Gastrocnemius medialis (tissue), 4 donors: ENCODE measurements around the gene SGCD. TPM values are rescaled to one million over a fixed set of nuclear protein-coding genes. Genes with fewer than 3 reads are reported as not detected.
A peak's percentile ranks its signal among the peaks of the same experiment; 100 is the strongest.

Experiments used
- ATAC-seq, 2 donors: fragments of 150-250 bp; one replicate each; pipeline ENCODE4 v1.9.1; 2016
- DNase-seq, 2 donors: peaks; one replicate each; pipeline ENCODE4 v3.0.0-alpha.2; 2019
- H3K27ac ChIP-seq, 4 donors: fragments of 200-600 bp; sonication (generic); 1 replicate in 1 of 4; 2 replicates in 3 of 4; pipeline ENCODE4 v1.5.1; 2016 to 2018; ENCODE audit warnings: mild to moderate bottlenecking in 2 of 4, moderate library complexity in 1 of 4
- H3K27me3 ChIP-seq, 3 donors: fragments of 200-600 bp; sonication (generic) in 2 of 3; 1 replicate in 1 of 3; 2 replicates in 2 of 3; pipeline versions ENCODE4 v1.5.1 to v1.6.0; 2016 to 2019; ENCODE audit warnings: mild to moderate bottlenecking in 1 of 3, moderate library complexity in 1 of 3
- H3K36me3 ChIP-seq, 2 donors: fragments of 200-600 bp; sonication (generic) in 1 of 2; one replicate each; pipeline ENCODE4 v1.5.1; 2017 to 2018
- H3K4me1 ChIP-seq, 2 donors: fragments of 200-600 bp; sonication (generic) in 1 of 2; one replicate each; pipeline ENCODE4 v1.5.1; 2016 to 2017; ENCODE audit warnings: mild to moderate bottlenecking in 2 of 2
- H3K4me3 ChIP-seq, 4 donors: fragments of 200-600 bp; sonication (generic) in 3 of 4; 1 replicate in 1 of 4; 2 replicates in 3 of 4; pipeline ENCODE4 v1.5.1; 2016 to 2019; ENCODE audit warnings: mild to moderate bottlenecking in 2 of 4
- H3K9me3 ChIP-seq, 3 donors: fragments of 200-600 bp; sonication (generic) in 2 of 3; 1 replicate in 1 of 3; 2 replicates in 2 of 3; pipeline ENCODE4 v1.5.1; 2016 to 2019
- CTCF ChIP-seq, 5 experiments: fragments of 450-650 bp in 3 of 5; fragments of 200-600 bp in 2 of 5; sonication (generic) in 2 of 5; IDR thresholded peaks in 4 of 5; conservative IDR thresholded peaks in 1 of 5; 1 replicate in 4 of 5; 2 replicates in 1 of 5; pipeline ENCODE4 v1.5.1; 2016 to 2019; ENCODE audit warnings: antibody characterized with exemption in 5 of 5, mild to moderate bottlenecking in 3 of 5, moderate library complexity in 3 of 5
- POLR2A ChIP-seq, 2 donors: fragments of 450-650 bp; IDR thresholded peaks; one replicate each; pipeline ENCODE4 v1.6.1; 2017; ENCODE audit warnings: antibody characterized with exemption in 2 of 2, mild to moderate bottlenecking in 2 of 2, moderate library complexity in 2 of 2
- in situ Hi-C, 4 donors: fragments of 200-750 bp; cut with MboI; loops; one replicate each; pipeline versions ENCODE4 v1.15.0 to v1.8.0; 2017; ENCODE audit warnings: low sequenced_read_pairs in 4 of 4
- intact Hi-C: fragments of 100-400 bp; cut with DNase I; formaldehyde crosslinking; loops from one replicate; pipeline ENCODE4 v1.15.1; 2023; ENCODE audit warnings: low total_unique reads
- total RNA-seq, 4 donors: library from RNA; depleted of rRNA; stranded (reverse); fragments of >200 nt; gene quantifications; one replicate each; pipeline versions ENCODE4 v1.1.0 to v1.2.3, GENCODE V29; 2016

The SGCD gene
- total RNA-seq, 4 donors from 2014 or later = 8.2 to 53.5 (median 35.8) TPM

- no peak for TF ChIP-seq CTCF (IDR thresholded peaks at IDR 0.05 in 4 of 5, conservative IDR thresholded peaks at IDR 0.05 in 1 of 5)
- no peak for TF ChIP-seq POLR2A (IDR thresholded peaks at IDR 0.05)
- Histone ChIP-seq H3K36me3 (no peaks in the 10 kb centered on the region), H3K4me1 (peaks cover 25 to 33% of the 10 kb centered on the region in 2 donors), H3K27me3 (no peaks in the 10 kb centered on the region), H3K9me3 (no peaks in the 10 kb centered on the region), H3K4me3 (no peak overlapping the region), H3K27ac (peak overlapping the region in 2 of 4 donors; percentile 59 to 78)
- in situ Hi-C loops = no loop called here
- intact Hi-C loops = loop anchor here (5.0 kb wide), 1 partner anchor 114 kb away; no protein-coding TSS in a partner anchor
- ATAC-seq (peak in 1 of 2 donors; percentile 18), DNase-seq (no peak)
These were observed 155.9 kb downstream of the SGCD start for GRCh38 chr5:156482818-156483217.

DNA sequence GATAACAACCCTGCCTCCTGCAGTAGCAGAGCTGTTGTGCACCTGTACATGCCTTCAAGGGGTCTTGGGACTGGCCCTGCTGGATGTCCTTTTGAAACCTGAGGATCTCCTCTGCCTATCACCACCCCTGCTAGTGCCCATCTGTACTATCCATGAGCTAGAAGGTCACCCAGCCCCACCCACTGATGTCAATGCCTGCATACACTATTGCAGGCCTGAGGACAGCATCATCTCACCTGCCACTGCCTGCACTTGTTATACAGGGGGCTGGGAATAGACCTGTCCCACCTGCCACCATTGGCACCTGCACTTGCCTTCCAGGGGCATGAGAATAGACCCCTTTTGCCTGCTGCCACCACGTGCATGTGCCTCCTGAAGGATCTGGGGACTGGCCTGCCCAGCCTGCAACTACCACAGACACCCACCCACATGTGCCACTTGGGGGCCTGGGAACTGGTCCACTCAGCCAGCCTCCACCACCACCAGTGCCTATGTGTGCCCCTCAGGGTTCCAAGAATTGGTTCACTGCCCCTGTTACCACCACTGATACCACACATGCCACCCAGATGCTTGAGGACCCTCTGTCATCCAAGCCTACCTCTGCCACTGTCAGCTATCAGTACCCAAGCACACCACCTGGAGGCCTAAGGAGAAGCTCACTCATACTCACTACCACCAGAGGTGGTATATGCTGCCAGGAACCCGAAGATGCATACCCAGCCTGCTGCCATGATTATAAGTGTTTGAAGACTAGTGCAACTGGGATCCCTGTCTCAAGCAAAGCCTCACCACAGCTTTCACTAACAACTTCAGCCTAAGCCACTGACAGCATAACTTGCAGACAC is 159.7 kb downstream of the SGCD start:
- H3K27ac ChIP-seq = no peak overlapping the region
- TF ChIP-seq CTCF (IDR thresholded peaks at IDR 0.05 in 4 of 5, conservative IDR thresholded peaks at IDR 0.05 in 1 of 5) (no peak), POLR2A (IDR thresholded peaks at IDR 0.05) (no peak)
- H3K4me3 ChIP-seq = no peak overlapping the region
- ATAC-seq (no peak), DNase-seq (no peak)
- peaks cover 9 to 16% of the 10 kb centered on the region in 2 donors for H3K4me1 ChIP-seq
- no peaks in the 10 kb centered on the region for H3K27me3 ChIP-seq
- H3K9me3 ChIP-seq = no peaks in the 10 kb centered on the region
- in situ Hi-C loops (no loop called here), intact Hi-C loops (no loop called here)
- H3K36me3 ChIP-seq = no peaks in the 10 kb centered on the region

GRCh38 chr5:156491766-156492165 is 164.8 kb downstream of the SGCD start:
- DNase-seq (no peak), ATAC-seq (no peak)
- in situ Hi-C loops (no loop called here), intact Hi-C loops (no loop called here)
- no peak overlapping the region for H3K4me3 ChIP-seq
- no peaks in the 10 kb centered on the region for H3K27me3 ChIP-seq
- no peak overlapping the region for H3K27ac ChIP-seq
- TF ChIP-seq CTCF (IDR thresholded peaks at IDR 0.05 in 4 of 5, conservative IDR thresholded peaks at IDR 0.05 in 1 of 5) (no peak), POLR2A (IDR thresholded peaks at IDR 0.05) (no peak)
- no peaks in the 10 kb centered on the region for H3K36me3 ChIP-seq
- peaks cover 0 to 4% of the 10 kb centered on the region in 2 donors for H3K4me1 ChIP-seq
- no peaks in the 10 kb centered on the region for H3K9me3 ChIP-seq

DNA sequence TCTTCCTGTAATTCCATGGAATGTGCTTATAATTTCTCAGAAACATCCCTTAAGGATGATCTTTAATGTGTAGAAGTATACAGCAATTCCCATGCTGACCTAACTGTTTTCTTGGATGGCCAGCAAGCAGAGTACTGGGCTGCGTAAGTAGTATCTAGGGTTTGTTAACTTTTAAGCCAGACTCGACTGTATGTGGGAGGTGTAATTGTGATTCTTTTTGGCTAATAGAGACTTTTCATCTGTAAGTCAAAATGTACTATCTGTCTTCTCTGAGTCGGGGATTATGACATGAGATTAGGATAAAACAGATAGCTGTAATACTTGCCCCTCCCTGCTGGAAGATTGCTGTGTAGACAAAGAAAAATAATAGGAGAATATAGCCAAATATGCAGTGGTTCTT is 169.3 kb downstream of the SGCD start:
- no peak for DNase-seq
- no peaks in the 10 kb centered on the region for H3K36me3 ChIP-seq
- no peaks in the 10 kb centered on the region for H3K9me3 ChIP-seq
- H3K27ac ChIP-seq = peak overlapping the region in 2 of 4 donors; percentile 40 to 48
- peaks cover 0 to 26% of the 10 kb centered on the region in 2 donors for H3K4me1 ChIP-seq
- TF ChIP-seq POLR2A (IDR thresholded peaks at IDR 0.05) (no peak), CTCF (IDR thresholded peaks at IDR 0.05 in 4 of 5, conservative IDR thresholded peaks at IDR 0.05 in 1 of 5) (no peak)
- no peak for ATAC-seq
- in situ Hi-C loops (no loop called here), intact Hi-C loops (no loop called here)
- no peaks in the 10 kb centered on the region for H3K27me3 ChIP-seq
- no peak overlapping the region for H3K4me3 ChIP-seq
